GM11168 (cell line): ENCODE results near the gene NRL.
"Not testable (repeated sequence)": the region's sequence is repeated elsewhere in the genome, so short reads cannot be mapped to it uniquely, and the experiment has no call there.

Source experiments
- in situ Hi-C: fragments of 300-500 bp; cut with MboI; formaldehyde crosslinking; loops from one replicate; pipeline ENCODE4 v1.12.0; 2022; ENCODE audit warnings: low sequenced_read_pairs; ENCODE audit not compliant: unreplicated experiment

Gene NRL

DNA sequence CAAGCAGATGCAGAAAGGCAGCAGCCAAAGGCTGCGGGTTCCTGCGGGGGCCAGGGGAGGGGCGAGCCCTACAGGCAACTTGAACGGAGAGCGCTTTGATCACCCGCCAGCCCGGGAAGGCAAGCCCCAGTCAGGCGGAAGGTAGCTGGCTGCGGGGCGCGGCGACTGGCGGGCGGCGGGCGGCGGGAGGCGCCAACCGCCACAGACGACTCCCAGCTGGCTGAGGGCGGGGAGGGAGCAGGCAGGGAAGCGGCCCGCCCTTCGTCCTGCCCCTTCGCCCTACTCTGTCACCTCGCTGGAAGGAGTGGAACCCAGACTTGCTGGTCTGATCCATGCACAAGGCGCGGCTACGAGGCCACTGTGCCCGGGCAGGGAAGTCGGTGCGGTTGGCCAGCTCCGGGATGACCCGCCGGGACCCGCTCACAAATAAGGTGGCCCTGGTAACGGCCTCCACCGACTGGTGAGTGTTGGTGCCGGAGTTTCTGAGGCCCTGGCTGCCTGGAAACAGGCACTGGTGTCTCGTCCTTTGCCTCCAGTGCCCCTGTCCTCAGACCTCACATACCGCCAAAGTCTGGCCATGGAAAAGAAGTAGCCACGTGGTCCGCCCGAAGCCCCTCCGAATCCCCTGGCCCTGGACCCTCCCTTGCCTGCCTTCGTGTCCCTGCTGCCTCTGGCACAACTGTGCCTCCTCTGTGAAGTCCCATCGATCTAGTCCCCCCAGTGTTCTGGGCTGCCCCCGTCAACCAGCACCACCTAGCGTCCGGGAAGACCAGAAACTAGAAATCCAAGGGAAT lies 78.4 kb downstream of the NRL start:
- in situ Hi-C loops = no loop called here

DNA sequence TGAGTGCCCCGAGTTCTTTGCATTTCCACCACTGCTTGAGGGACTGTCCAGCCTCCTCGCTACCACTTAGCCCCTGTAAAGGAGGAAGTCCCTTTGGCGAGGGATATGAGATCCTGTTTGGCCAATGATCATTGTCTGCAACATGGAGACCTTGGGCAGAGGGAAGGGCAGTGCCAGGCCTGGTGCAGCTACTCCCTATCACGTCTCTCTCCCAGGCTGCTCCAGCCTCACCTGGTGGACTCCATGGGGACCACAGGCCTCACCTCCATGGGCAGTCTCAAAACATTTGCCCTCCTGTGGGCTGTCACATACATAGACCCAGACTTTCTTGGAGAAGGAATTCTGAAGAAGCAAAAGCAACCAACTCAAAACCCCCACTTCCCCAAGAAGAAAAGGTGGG lies 79.0 kb downstream of the NRL start:
- in situ Hi-C loops = not testable (repeated sequence)

DNA sequence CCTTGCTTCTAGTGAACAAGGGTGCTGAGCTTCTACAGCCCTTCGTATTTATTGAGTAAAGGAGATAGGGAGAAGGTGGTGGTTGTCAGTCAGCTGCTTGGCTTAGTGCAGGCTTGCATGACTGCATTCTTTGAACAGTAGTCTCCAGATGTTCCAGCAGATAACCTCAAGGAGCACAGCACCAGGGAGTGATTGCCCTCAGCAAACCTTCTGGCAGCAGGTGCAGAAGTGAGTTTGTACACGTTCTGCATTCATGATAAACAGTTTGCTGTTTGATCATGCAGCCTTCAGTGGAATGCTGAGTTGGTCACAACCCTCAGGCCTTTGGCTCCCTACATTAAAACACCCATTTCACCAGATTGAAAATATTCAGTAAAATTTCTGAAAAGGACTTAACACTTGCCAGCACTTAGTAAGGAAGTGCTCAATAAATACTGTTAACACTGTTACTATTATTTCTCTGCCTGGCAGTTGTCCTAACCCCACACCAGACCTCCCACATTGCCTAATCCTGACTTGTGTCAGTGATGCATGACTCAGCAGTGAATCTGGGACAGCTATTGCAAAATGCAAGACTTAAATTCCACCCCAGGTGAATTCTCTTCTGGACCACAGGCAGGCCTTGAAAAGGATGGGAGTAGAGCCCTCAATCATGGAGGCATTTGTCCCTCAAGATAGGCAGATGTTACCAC lies 81.9 kb downstream of the NRL start:
- in situ Hi-C loops = no loop called here

DNA sequence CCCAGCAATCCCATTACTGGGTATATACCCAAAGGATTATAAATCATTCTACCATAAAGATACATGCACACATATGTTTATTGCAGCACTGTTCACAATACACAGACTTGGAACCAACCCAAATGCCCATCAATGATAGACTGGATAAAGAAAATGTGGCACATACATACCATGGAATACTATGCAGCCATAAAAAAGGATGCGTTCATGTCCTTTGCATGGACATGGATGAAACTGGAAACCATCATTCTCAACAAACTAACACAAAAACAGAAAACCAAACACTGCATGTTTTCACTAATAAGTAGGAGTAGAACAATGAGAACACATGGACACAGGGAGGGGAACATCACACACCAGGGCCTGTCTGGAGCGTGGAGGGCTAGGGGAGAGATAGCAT lies 83.4 kb downstream of the NRL start:
- in situ Hi-C loops = not testable (repeated sequence)

DNA sequence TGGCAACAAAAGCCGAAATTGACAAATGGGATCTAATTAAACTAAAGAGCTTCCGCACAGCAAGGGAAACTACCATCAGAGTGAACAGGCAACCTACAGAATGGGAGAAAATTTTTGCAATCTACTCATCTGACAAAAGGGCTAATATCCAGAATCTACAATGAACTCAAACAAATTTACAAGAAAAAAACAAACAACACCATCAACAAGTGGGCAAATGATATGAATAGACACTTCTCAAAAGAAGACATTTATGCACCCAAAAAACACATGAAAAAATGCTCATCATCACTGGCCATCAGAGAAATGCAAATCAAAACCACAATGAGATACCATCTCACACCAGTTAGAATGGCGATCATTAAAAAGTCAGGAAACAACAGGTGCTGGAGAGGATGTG lies 85.1 kb downstream of the NRL start:
- in situ Hi-C loops = not testable (repeated sequence)
